Vagina (tissue), 2 donors: ENCODE data around the gene RUNDC3A. TPM values are rescaled to one million over a fixed set of nuclear protein-coding genes. Genes with fewer than 3 reads are reported as not detected.

ENCODE experiments used
- DNase-seq, 2 donors: peaks; one replicate each; pipeline ENCODE4 v3.0.0-alpha.2; 2017; ENCODE audit errors: extremely low spot score in 2 of 2
- H3K27ac ChIP-seq: fragments of 200-600 bp; sonication (generic); one replicate; pipeline ENCODE4 v1.5.1; 2019
- H3K27me3 ChIP-seq: fragments of 200-600 bp; sonication (generic); one replicate; pipeline ENCODE4 v1.5.1; 2019
- H3K36me3 ChIP-seq, 2 donors: fragments of 200-600 bp; sonication (generic); one replicate each; pipeline ENCODE4 v1.5.1; 2017 to 2019
- H3K4me1 ChIP-seq: fragments of 200-600 bp; sonication (generic); one replicate; pipeline ENCODE4 v1.5.1; 2019
- H3K4me3 ChIP-seq, 2 donors: fragments of 200-600 bp; sonication (generic); 1 replicate in 1 of 2; 2 replicates in 1 of 2; pipeline ENCODE4 v1.5.1; 2016 to 2019
- H3K9me3 ChIP-seq: fragments of 200-600 bp; sonication (generic); one replicate; pipeline ENCODE4 v1.5.1; 2019
- CTCF ChIP-seq, 3 experiments: fragments of 450-650 bp in 2 of 3; fragments of 200-600 bp in 1 of 3; sonication (generic) in 1 of 3; IDR thresholded peaks; one replicate each; pipeline ENCODE4 v1.5.1; 2017 to 2019; ENCODE audit warnings: antibody characterized with exemption in 3 of 3, mild to moderate bottlenecking in 2 of 3, moderate library complexity in 2 of 3
- POLR2A ChIP-seq, 2 donors: fragments of 450-650 bp; IDR thresholded peaks; one replicate each; pipeline ENCODE4 v1.6.1; 2017; ENCODE audit warnings: antibody characterized with exemption in 2 of 2, mild to moderate bottlenecking in 2 of 2, moderate library complexity in 2 of 2
- POLR2AphosphoS5 ChIP-seq, 2 donors: sonication (generic); formaldehyde crosslinking; IDR thresholded peaks; one replicate each; pipeline ENCODE4 v1.9.0; 2017; ENCODE audit warnings: antibody characterized with exemption in 2 of 2, mild to moderate bottlenecking in 2 of 2, low read depth in 1 of 2; ENCODE audit not compliant: insufficient read depth in 1 of 2
- intact Hi-C: fragments of 100-400 bp; cut with DNase I; formaldehyde crosslinking; loops from one replicate; pipeline ENCODE4 v1.15.1; 2023
- total RNA-seq: library from RNA; depleted of rRNA; stranded (reverse); fragments of >200 nt; gene quantifications from one replicate; pipeline ENCODE4 v1.2.3, GENCODE V29; 2016

RUNDC3A gene
- total RNA-seq, 1 donor from 2014 or later, result 2.0 TPM

DNA sequence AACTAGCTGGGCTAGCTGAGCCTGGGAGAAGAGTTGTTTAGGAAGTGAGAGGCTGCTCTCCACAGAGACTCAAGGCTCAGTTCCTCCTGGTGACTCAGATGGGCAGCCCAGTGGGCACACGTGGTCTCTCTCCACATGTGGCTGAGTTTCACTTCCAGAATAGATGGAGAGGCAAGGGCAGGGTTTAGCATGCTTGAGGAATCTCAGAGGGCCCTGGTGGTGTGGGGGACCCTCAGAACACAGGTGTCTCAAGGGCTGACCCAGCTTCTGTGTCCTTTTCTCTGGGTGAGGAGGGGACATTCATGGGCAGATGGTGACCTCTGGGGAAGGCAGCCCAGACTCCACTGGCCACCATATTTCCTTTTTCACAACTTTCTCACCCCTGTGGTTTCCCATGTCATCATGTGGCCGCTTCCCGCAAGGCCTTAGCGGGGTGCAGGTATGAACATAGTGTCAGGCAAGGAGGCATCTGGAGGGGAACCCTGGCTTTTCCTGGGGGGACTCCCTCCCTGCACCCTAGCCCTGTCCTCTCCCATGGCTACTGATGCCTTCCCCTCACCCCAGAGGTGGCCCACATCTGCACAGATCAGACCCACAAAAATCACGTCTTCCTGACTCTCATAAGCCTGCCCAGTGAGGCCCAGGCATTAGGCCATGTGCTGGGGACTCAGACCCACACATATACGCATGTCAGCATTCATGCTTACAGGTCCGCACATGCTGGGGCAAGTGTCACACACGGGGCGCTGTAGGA lies 40.0 kb downstream of the RUNDC3A start:
- DNase-seq, result no peak
- no peak for TF ChIP-seq POLR2A (IDR thresholded peaks at IDR 0.05)
- TF ChIP-seq POLR2AphosphoS5 (IDR thresholded peaks at IDR 0.05; ENCODE audit: insufficient read depth in 1 of 2, low read depth in 1 of 2), result no peak
- TF ChIP-seq CTCF (IDR thresholded peaks at IDR 0.05), result no peak
- peaks cover 44% of the 10 kb centered on the region for H3K4me1 ChIP-seq
- no peaks in the 10 kb centered on the region for H3K27me3 ChIP-seq
- H3K27ac ChIP-seq, result no peak overlapping the region
- intact Hi-C loops, result no loop called here
- no peak overlapping the region for H3K4me3 ChIP-seq
- H3K9me3 ChIP-seq, result no peaks in the 10 kb centered on the region
- H3K36me3 ChIP-seq, result peaks cover 0 to 26% of the 10 kb centered on the region in 2 donors

GRCh38 chr17:44348988-44349364 lies 40.6 kb downstream of the RUNDC3A start:
- Histone ChIP-seq H3K27ac (no peak overlapping the region), H3K4me1 (peaks cover 39% of the 10 kb centered on the region)
- intact Hi-C loops, result no loop called here

DNA sequence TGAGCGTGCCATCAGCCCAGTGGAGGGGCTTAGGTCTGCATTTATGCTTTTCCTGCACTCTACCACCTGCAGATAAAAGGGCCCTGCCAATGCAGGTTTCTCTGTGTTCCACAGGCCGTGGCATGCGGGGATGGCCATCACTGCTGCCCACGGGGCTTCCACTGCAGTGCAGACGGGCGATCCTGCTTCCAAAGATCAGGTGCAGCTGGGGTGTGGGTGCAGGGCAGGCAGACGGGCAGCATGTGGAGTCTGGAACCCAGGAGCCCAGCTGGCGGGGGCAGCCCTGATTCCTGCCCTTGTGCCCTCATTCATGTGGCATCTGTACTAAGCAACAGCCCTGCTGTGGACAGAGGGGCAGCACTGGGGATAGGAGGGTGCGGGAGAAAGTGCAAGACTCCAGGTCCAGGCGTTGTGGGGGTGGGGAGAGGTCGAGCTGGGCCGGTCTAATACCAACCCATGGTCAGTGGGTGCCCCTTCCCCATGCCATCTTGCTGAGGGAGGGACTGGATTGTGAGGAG lies 41.2 kb downstream of the RUNDC3A start:
- Histone ChIP-seq H3K9me3 (no peaks in the 10 kb centered on the region), H3K4me1 (peaks cover 32% of the 10 kb centered on the region), H3K27ac (no peak overlapping the region), H3K27me3 (no peaks in the 10 kb centered on the region), H3K36me3 (peaks cover 0 to 26% of the 10 kb centered on the region in 2 donors), H3K4me3 (no peak overlapping the region)
- intact Hi-C loops, result no loop called here
- DNase-seq, result no peak
- no peak for TF ChIP-seq POLR2AphosphoS5 (IDR thresholded peaks at IDR 0.05; ENCODE audit: insufficient read depth in 1 of 2, low read depth in 1 of 2)
- TF ChIP-seq POLR2A (IDR thresholded peaks at IDR 0.05), result no peak
- TF ChIP-seq CTCF (IDR thresholded peaks at IDR 0.05), result no peak

More at GRCh38 chr17:44348988-44349364, 40.6 kb downstream of the RUNDC3A start:
- H3K4me3 ChIP-seq, result no peak overlapping the region
- peaks cover 0 to 26% of the 10 kb centered on the region in 2 donors for H3K36me3 ChIP-seq
- H3K27me3 ChIP-seq, result no peaks in the 10 kb centered on the region
- no peak for DNase-seq
- no peak for TF ChIP-seq CTCF (IDR thresholded peaks at IDR 0.05)
- no peak for TF ChIP-seq POLR2A (IDR thresholded peaks at IDR 0.05)
- TF ChIP-seq POLR2AphosphoS5 (IDR thresholded peaks at IDR 0.05; ENCODE audit: insufficient read depth in 1 of 2, low read depth in 1 of 2), result no peak
- no peaks in the 10 kb centered on the region for H3K9me3 ChIP-seq

- H3K4me3 ChIP-seq, result no peak overlapping the region
- H3K9me3 ChIP-seq, result no peaks in the 10 kb centered on the region
- peaks cover 29% of the 10 kb centered on the region for H3K4me1 ChIP-seq
- no peaks in the 10 kb centered on the region for H3K27me3 ChIP-seq
- H3K27ac ChIP-seq, result no peak overlapping the region
- peaks cover 0 to 26% of the 10 kb centered on the region in 2 donors for H3K36me3 ChIP-seq
- TF ChIP-seq POLR2A (IDR thresholded peaks at IDR 0.05) (no peak), CTCF (IDR thresholded peaks at IDR 0.05) (peak; percentile 32 to 58 (median 52))
- intact Hi-C loops, result no loop called here
- no peak for DNase-seq
These were observed 42.4 kb downstream of the RUNDC3A start for GRCh38 chr17:44350733-44351226.

GRCh38 chr17:44351464-44351863 lies 43.1 kb downstream of the RUNDC3A start:
- peaks cover 0 to 26% of the 10 kb centered on the region in 2 donors for H3K36me3 ChIP-seq
- H3K4me1 ChIP-seq, result peaks cover 23% of the 10 kb centered on the region
- H3K4me3 ChIP-seq, result no peak overlapping the region
- no peaks in the 10 kb centered on the region for H3K27me3 ChIP-seq
- TF ChIP-seq POLR2AphosphoS5 (IDR thresholded peaks at IDR 0.05; ENCODE audit: insufficient read depth in 1 of 2, low read depth in 1 of 2) (no peak), POLR2A (IDR thresholded peaks at IDR 0.05) (no peak), CTCF (IDR thresholded peaks at IDR 0.05) (no peak)
- intact Hi-C loops, result no loop called here
- DNase-seq, result no peak
- no peak overlapping the region for H3K27ac ChIP-seq
- H3K9me3 ChIP-seq, result no peaks in the 10 kb centered on the region
